Endodermal cell (in vitro differentiated cells): ENCODE data around the gene RPL29. TPM values are rescaled to one million over a fixed set of nuclear protein-coding genes. Genes with fewer than 3 reads are reported as not detected.

Experiments used
- DNase-seq: peaks from one replicate; pipeline ENCODE4 v3.0.0-alpha.2; 2017
- H3K27ac ChIP-seq: 2 replicates; pipeline ENCODE4 v1.5.1; 2013; ENCODE audit warnings: mild to moderate bottlenecking, low read depth, low read length, moderate library complexity
- H3K27me3 ChIP-seq: 2 replicates; pipeline ENCODE4 v1.6.1; 2013; ENCODE audit warnings: mild to moderate bottlenecking, low read length, moderate library complexity; ENCODE audit not compliant: insufficient read depth, control insufficient read depth, poor library complexity, severe bottlenecking
- H3K36me3 ChIP-seq: 2 replicates; pipeline ENCODE4 v1.7.0; 2013; ENCODE audit warnings: mild to moderate bottlenecking, low read length, moderate library complexity; ENCODE audit not compliant: control insufficient read depth, insufficient read depth
- H3K4me1 ChIP-seq: one replicate; pipeline ENCODE4 v1.7.0; 2013; ENCODE audit warnings: low read length; ENCODE audit not compliant: control insufficient read depth, insufficient read depth
- H3K4me3 ChIP-seq: 2 replicates; pipeline ENCODE4 v1.5.1; 2013; ENCODE audit warnings: mild to moderate bottlenecking, low read length, moderate library complexity
- H3K9ac ChIP-seq: 2 replicates; pipeline ENCODE4 v1.6.1; 2013; ENCODE audit warnings: mild to moderate bottlenecking, low read length, moderate library complexity; ENCODE audit not compliant: poor library complexity, severe bottlenecking; ENCODE audit errors: extremely low read depth
- H3K9me3 ChIP-seq: 2 replicates; pipeline ENCODE4 v1.6.1; 2013; ENCODE audit warnings: mild to moderate bottlenecking, low read length, moderate library complexity; ENCODE audit not compliant: control insufficient read depth
- H3K27ac Mint-ChIP-seq: 2 replicates; pipeline ENCODE4 v1.8.0; 2020; ENCODE audit warnings: mixed read lengths
- H3K27me3 Mint-ChIP-seq: 2 replicates; pipeline ENCODE4 v1.8.0; 2021; ENCODE audit warnings: mild to moderate bottlenecking, mixed read lengths; ENCODE audit not compliant: insufficient read depth
- H3K36me3 Mint-ChIP-seq: 2 replicates; pipeline ENCODE4 v1.8.0; 2020; ENCODE audit warnings: low read depth, mixed read lengths
- H3K4me1 Mint-ChIP-seq: 2 replicates; pipeline ENCODE4 v1.8.0; 2020; ENCODE audit warnings: mixed read lengths
- H3K4me3 Mint-ChIP-seq: 2 replicates; pipeline ENCODE4 v1.8.0; 2020; ENCODE audit warnings: mild to moderate bottlenecking, moderate library complexity, mixed read lengths
- H3K9me3 Mint-ChIP-seq: 2 replicates; pipeline ENCODE4 v1.8.0; 2020; ENCODE audit warnings: mild to moderate bottlenecking, mixed read lengths
- CTCF ChIP-seq: fragments of 200-600 bp; sonication (generic); conservative IDR thresholded peaks from 2 replicates; pipeline ENCODE4 v1.5.0; 2021; ENCODE audit warnings: antibody characterized with exemption, mild to moderate bottlenecking
- WGBS, 2 experiments: methylation state at CpG; one replicate each; pipeline versions ENCODE4 v1.1.5 to v1.1.7; 2013; ENCODE audit warnings: missing lambda C conversion rate in 2 of 2, mixed read lengths in 1 of 2; ENCODE audit not compliant: insufficient coverage in 1 of 2, insufficient read length in 1 of 2; 5-methylcytosine and 5-hydroxymethylcytosine counted together
- total RNA-seq, 2 donors: library from RNA; stranded (reverse); fragmentation: NEBNext Ultra II Directional in 1 of 2; extraction: Animal tissue kit (Norgen Biotek cat#: 25700) in 1 of 2; gene quantifications; 2 replicates in 1 of 2; 3 replicates in 1 of 2; pipeline ENCODE4 v1.2.1, GENCODE V29; 2021

The RPL29 gene
- total RNA-seq, 2 donors from 2014 or later: 1,325 to 1,600 TPM

DNA sequence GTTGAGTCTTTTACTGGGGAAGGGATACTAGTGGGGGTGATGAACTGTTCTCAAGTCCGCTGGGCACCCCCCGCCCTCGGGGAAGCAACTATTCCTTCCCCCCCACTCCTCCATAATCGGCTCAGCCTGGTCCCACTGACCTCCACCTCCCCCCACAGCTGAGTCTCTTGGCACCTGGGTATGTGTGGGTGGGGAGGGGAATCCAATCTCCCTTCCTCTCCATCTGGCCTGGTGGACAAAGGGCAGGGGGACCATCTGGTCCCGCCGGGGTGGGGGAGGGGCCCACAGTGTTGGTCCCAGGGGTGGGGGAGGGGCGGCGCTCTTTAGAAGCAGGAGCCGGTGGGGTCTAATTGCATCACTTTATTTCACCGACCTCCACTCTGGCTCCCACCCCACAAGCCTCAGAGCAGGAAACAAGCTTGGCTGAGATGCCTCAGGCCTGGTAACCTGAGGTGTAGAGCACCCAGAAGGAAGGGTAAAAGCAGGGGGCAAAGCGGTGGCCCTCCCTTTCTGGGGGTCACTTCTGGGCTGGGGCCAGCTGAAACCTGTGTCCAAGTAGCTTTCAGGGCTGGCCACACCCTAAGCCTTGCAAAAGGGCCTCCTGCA is 27.4 kb downstream of the RPL29 start:
- 7% methylated on average over 7 of the region's 11 CpGs; no CpG with 5 or more reads in 1 of the 2 experiments for WGBS, 2 experiments
- peak overlapping the region; percentile 89 for H3K9ac ChIP-seq
- no peaks in the 10 kb centered on the region for H3K9me3 Mint-ChIP-seq
- no peaks in the 10 kb centered on the region for H3K9me3 ChIP-seq
- peak overlapping the region; percentile 79 for H3K4me3 Mint-ChIP-seq
- no peaks in the 10 kb centered on the region for H3K27me3 Mint-ChIP-seq
- no peaks in the 10 kb centered on the region for H3K27me3 ChIP-seq
- no peak for TF ChIP-seq CTCF
- peak overlapping the region; percentile 96 for H3K27ac Mint-ChIP-seq
- DNase-seq: peak; percentile 78
- peaks cover 43% of the 10 kb centered on the region for H3K4me1 Mint-ChIP-seq
- H3K36me3 Mint-ChIP-seq: peaks cover 3% of the 10 kb centered on the region
- peak overlapping the region; percentile 82 for H3K4me3 ChIP-seq
- H3K4me1 ChIP-seq: peaks cover 27% of the 10 kb centered on the region
- H3K36me3 ChIP-seq: peaks cover 4% of the 10 kb centered on the region
- H3K27ac ChIP-seq: peak overlapping the region; percentile 98

DNA sequence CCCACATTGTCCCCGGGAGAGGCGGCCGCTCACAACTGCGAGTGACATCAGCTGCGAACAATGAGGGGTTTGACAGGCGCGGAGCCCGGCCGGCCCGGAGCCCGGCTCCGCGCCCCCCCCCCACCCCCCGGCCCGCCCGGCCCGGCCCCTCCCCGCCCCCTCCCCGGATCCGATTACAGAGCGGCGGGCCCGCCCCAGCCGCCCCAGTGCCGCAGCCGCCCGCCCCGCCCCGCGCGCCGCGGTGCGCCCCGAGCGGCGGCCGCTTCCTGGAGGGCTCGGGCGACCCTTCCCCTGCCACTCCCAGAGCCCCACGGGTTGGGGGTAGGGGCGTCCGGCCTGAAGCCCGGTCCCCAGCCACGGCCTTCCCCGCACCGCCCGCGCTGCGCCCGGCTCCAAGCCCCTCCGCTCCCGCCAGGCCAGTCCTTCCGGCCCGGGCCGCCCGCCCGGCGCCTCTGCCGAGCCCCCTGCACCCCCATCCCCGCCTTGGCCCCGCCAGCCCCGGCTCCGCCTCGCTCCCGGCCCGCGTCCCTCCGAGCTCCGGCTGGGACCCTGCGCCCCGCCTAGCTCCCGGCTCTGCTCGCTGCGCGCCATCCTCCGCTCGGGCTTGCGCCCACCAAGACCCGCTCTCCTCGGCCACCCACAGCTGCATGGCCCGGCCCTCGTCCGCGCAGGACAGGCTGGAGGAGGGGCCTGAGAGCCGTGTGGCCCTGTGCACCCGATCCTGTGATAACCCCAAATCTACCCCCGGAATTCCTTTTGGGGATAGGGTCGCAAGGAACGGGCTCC is 28.1 kb downstream of the RPL29 start, which contains the start of gene PCBP4:
TSS of gene PCBP4 (minus strand) at position 71 of the 786 bp plus-strand sequence. CDS start 6,214 bp downstream, outside the sequence.
- H3K4me1 Mint-ChIP-seq: peaks cover 48% of the 10 kb centered on the region
- H3K27ac ChIP-seq: peak within 1 kb of the TSS; percentile 98

More for the DNA sequence above, 28.1 kb downstream of the RPL29 start, which contains the start of gene PCBP4:
- no peaks in the 10 kb centered on the region for H3K27me3 ChIP-seq
- H3K4me3 ChIP-seq: peak within 1 kb of the TSS; percentile 88
- no peak for TF ChIP-seq CTCF
- Mint-ChIP-seq H3K27ac (peak within 1 kb of the TSS; percentile 96), H3K36me3 (peaks cover 3% of the 10 kb centered on the region), H3K4me3 (peak within 1 kb of the TSS; percentile 79), H3K9me3 (no peaks in the 10 kb centered on the region), H3K27me3 (no peaks in the 10 kb centered on the region)
- 0% methylated on average over 6 to 76 of the region's 90 CpGs for WGBS, 2 experiments
- peak; percentile 90 for DNase-seq
- peaks cover 8% of the 10 kb centered on the region for H3K36me3 ChIP-seq
- peaks cover 28% of the 10 kb centered on the region for H3K4me1 ChIP-seq
- H3K9me3 ChIP-seq: no peaks in the 10 kb centered on the region
- peak within 1 kb of the TSS; percentile 89 for H3K9ac ChIP-seq
